HG03442 (cell line): ENCODE data around the gene CAPZA1.

Experiments used
- ATAC-seq: cut with Tn5 transposase; IDR thresholded peaks from one replicate; pipeline ENCODE4 v1.9.1; 2021; ENCODE audit warnings: mild to moderate bottlenecking, moderate library complexity; ENCODE audit not compliant: unreplicated experiment

Gene CAPZA1

GRCh38 chr1:112713466-112714312 is 94.1 kb downstream of the CAPZA1 start:
- no peak for ATAC-seq

DNA sequence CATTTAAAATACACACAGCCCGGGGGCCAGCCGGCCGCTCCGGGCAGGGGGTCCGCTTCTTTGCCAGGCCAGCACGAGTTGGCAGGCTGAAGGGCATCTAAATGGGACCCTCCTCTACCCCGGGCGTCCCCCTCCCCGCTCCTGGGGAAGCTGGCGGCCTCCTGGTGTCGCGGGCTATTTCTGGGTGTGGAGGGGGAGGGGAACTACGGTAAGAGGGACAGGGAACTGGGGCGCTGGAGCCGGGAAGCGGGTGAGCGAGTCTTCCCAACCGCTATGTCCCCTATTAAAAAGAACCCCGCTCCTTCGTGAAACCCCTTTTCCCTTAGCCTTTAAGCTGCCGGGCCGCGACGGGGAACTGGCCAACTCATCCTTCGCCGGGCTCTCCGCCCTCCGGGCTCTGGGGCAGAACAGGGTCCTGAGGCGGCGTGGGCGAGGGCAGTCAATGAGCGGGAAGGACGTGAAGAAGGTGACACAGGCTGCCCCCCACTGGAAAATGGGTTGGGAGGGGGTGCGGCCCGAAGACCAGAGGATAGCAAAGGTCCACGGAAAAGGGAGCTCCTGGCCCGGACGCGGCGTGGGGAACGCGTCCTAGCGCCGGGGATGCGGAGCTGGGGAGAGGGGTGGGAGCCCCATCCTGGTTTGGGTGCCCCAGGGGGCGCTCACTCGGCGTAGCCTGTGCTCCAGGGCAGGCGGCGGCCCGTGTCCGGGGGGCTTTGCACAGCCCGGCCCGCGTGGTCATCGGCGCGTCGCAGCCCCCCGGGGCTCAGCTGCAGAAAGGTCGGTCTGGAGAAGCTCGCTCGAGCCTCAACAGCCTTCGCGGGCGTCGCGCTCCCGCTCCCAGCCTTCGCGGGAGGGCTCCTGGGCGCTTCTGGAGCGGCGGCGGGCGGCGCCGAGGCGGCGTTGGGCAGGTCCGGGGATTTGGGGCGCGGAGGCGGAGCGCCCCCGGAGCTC is 95.0 kb downstream of the CAPZA1 start:
- ATAC-seq: no peak

- peak; percentile 71 for ATAC-seq
These were observed 95.8 kb downstream of the CAPZA1 start, which contains the start of gene PPM1J for GRCh38 chr1:112715264-112716053. TSS of gene PPM1J (minus strand) at chr1:112715332. CDS start at chr1:112715301, 31 bp downstream.

- ATAC-seq: no peak
These were observed 96.6 kb downstream of the CAPZA1 start for GRCh38 chr1:112716133-112716720.

DNA sequence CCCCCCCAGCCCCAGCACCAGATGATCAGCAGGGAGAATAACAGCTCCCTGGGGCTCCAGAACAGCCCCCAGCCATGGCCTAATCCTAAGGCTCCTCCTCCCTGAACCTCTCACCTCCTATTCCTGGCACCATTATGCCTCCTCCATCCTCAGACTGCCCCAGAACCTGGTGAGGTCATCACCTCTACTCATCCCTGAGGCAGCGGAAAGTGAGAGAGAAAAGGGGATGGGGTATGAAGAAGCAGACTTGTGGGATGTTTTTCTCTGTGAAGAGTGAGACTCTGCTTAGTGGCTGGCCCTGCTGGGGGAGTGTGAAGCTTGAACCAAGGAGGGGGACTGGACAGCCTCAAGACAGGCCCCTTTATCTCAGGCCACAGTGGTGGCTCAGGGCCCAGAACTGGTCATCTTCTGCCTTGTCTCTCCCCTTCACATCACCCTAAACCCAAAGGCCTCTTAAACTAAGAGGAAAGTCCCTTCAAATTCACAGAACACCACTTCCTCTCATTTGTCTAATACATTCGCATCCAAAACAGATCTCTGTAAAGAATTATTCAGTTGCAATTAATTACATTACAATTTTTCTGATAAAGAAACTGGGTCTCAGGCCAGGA is 97.7 kb downstream of the CAPZA1 start:
- ATAC-seq: no peak

GRCh38 chr1:112718691-112719418 is 99.2 kb downstream of the CAPZA1 start:
- peak; percentile 19 for ATAC-seq

GRCh38 chr1:112719706-112720105 is 100.1 kb downstream of the CAPZA1 start:
- no peak for ATAC-seq

DNA sequence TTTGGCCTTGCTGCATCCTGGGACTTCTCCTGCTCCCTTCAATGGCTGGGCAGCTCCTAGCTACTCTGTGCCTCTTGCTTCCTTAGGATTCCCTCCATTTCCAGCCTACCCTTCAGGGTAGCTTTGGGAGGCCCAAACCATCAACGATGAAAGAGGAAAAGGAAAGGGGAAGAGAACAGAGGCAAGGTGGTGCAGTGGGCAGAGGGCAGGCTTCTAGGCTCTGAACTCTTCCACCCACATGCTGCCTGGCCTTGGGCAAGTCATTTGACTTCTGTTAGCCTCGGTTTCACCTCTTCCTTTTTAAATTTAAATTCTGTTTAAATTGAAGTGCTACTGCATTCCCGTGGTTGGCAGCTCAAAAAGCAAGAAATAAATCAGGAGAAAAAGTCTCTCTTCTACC is 101.2 kb downstream of the CAPZA1 start:
- ATAC-seq: no peak
